ENCODE data around the gene HLA-C.
A peak's percentile ranks its signal among the peaks of the same experiment; 100 is the strongest.

The HLA-C gene

GRCh38 chr6:31294056-31294455, 22.2 kb upstream of the HLA-C start:
- Histone ChIP-seq H4K8ac (ENCODE audit: low read length) (no peak overlapping the region), H3K23ac (ENCODE audit: low read length in 2 of 2) (no peak overlapping the region), H3K9ac (ENCODE audit: low read length) (no peak overlapping the region), H4K91ac (ENCODE audit: low read length) (no peak overlapping the region), H2BK120ac (ENCODE audit: low read depth, low read length) (no peak overlapping the region), H3K27ac (ENCODE audit: low read length, poor library complexity, severe bottlenecking) (no peak overlapping the region), H3K4me2 (ENCODE audit: low read length, poor library complexity, severe bottlenecking) (no peak overlapping the region), H2BK15ac (ENCODE audit: low read depth, poor library complexity, severe bottlenecking) (no peak overlapping the region), H3K4me3 (ENCODE audit: insufficient read depth in 1 of 2, low read depth in 1 of 2, low read length in 2 of 2) (no peak overlapping the region), H3K27me3 (ENCODE audit: control insufficient read depth in 1 of 2, insufficient read depth in 1 of 2, low read length in 2 of 2) (peaks cover 18 to 60% of the 10 kb centered on the region in 2 experiments), H3K4me1 (ENCODE audit: control insufficient read depth, insufficient read depth, low read depth, low read length) (no peaks in the 10 kb centered on the region), H2AK5ac (ENCODE audit: low read length, severe bottlenecking) (no peak overlapping the region), H3K18ac (ENCODE audit: low read depth in 1 of 2, low read length in 2 of 2) (no peak overlapping the region), H3K36me3 (ENCODE audit: control insufficient read depth in 1 of 2, insufficient read depth in 2 of 2, low read depth in 1 of 2, low read length in 2 of 2) (no peaks in the 10 kb centered on the region), H2AFZ (ENCODE audit: low read depth, low read length) (no peak overlapping the region), H3K14ac (ENCODE audit: low read length in 2 of 2) (no peak overlapping the region), H3K4ac (ENCODE audit: low read depth in 1 of 2, low read length in 2 of 2) (no peak overlapping the region), H2BK5ac (ENCODE audit: low read depth, low read length, poor library complexity, severe bottlenecking) (no peak overlapping the region), H2BK12ac (ENCODE audit: low read length in 2 of 2) (no peak overlapping the region), H3K79me1 (replicated peaks; ENCODE audit: low read length, poor library complexity, severe bottlenecking) (no peaks in the 10 kb centered on the region), H3K9me3 (ENCODE audit: control insufficient read depth, low read length) (peaks cover 8% of the 10 kb centered on the region)
- 91% methylated on average over 2 of the region's 3 CpGs for WGBS
- no peak for DNase-seq

DNA sequence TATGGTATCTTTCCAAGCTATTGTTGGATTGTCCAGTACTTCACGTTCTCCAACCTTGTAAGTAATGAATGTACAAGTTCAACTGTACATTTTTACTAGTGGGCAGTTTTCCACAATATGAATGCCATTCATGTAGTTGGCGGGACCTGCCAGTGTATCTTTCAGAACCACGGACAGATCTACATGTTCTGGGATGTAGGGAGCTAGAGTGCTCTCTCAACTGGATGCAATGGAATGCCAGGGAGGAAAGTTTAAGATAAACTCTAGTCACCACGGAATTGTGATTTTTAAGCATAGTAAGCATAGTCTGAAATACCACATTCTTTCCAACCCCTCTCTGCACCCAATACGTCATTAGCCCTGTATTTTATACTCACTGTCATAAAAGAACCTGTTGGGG, 21.5 kb upstream of the HLA-C start:
- no peaks in the 10 kb centered on the region for H3K36me3 ChIP-seq (ENCODE audit: control insufficient read depth in 1 of 2, insufficient read depth in 2 of 2, low read depth in 1 of 2, low read length in 2 of 2)
- 7% methylated on average over 3 of the region's 5 CpGs for WGBS
- no peak overlapping the region for H2AFZ ChIP-seq (ENCODE audit: low read depth, low read length)
- no peak overlapping the region for H3K14ac ChIP-seq (ENCODE audit: low read length in 2 of 2)
- no peaks in the 10 kb centered on the region for H3K79me1 ChIP-seq (replicated peaks; ENCODE audit: low read length, poor library complexity, severe bottlenecking)
- no peak overlapping the region for H3K18ac ChIP-seq (ENCODE audit: low read depth in 1 of 2, low read length in 2 of 2)
- H3K9me3 ChIP-seq (ENCODE audit: control insufficient read depth, low read length) = peaks cover 8% of the 10 kb centered on the region
- H2BK12ac ChIP-seq (ENCODE audit: low read length in 2 of 2) = no peak overlapping the region
- H3K4ac ChIP-seq (ENCODE audit: low read depth in 1 of 2, low read length in 2 of 2) = no peak overlapping the region
- H3K4me3 ChIP-seq (ENCODE audit: insufficient read depth in 1 of 2, low read depth in 1 of 2, low read length in 2 of 2) = no peak overlapping the region
- no peak overlapping the region for H3K27ac ChIP-seq (ENCODE audit: low read length, poor library complexity, severe bottlenecking)
- no peak overlapping the region for H4K8ac ChIP-seq (ENCODE audit: low read length)
- H3K4me2 ChIP-seq (ENCODE audit: low read length, poor library complexity, severe bottlenecking) = no peak overlapping the region
- peaks cover 25 to 62% of the 10 kb centered on the region in 2 experiments for H3K27me3 ChIP-seq (ENCODE audit: control insufficient read depth in 1 of 2, insufficient read depth in 1 of 2, low read length in 2 of 2)
- no peak overlapping the region for H2BK120ac ChIP-seq (ENCODE audit: low read depth, low read length)
- no peak overlapping the region for H2BK15ac ChIP-seq (ENCODE audit: low read depth, poor library complexity, severe bottlenecking)
- no peak overlapping the region for H4K91ac ChIP-seq (ENCODE audit: low read length)
- H3K9ac ChIP-seq (ENCODE audit: low read length) = no peak overlapping the region
- H3K23ac ChIP-seq (ENCODE audit: low read length in 2 of 2) = no peak overlapping the region
- no peak overlapping the region for H2BK5ac ChIP-seq (ENCODE audit: low read depth, low read length, poor library complexity, severe bottlenecking)
- peak; percentile 47 for DNase-seq
- no peaks in the 10 kb centered on the region for H3K4me1 ChIP-seq (ENCODE audit: control insufficient read depth, insufficient read depth, low read depth, low read length)
- H2AK5ac ChIP-seq (ENCODE audit: low read length, severe bottlenecking) = no peak overlapping the region

- no peak overlapping the region for H3K4me3 ChIP-seq (ENCODE audit: insufficient read depth in 1 of 2, low read depth in 1 of 2, low read length in 2 of 2)
- H3K4me1 ChIP-seq (ENCODE audit: control insufficient read depth, insufficient read depth, low read depth, low read length) = no peaks in the 10 kb centered on the region
- no peak overlapping the region for H2BK5ac ChIP-seq (ENCODE audit: low read depth, low read length, poor library complexity, severe bottlenecking)
- no peak overlapping the region for H3K9ac ChIP-seq (ENCODE audit: low read length)
- no peak overlapping the region for H4K91ac ChIP-seq (ENCODE audit: low read length)
- no peak overlapping the region for H3K4ac ChIP-seq (ENCODE audit: low read depth in 1 of 2, low read length in 2 of 2)
- no peak overlapping the region for H2BK12ac ChIP-seq (ENCODE audit: low read length in 2 of 2)
- H3K14ac ChIP-seq (ENCODE audit: low read length in 2 of 2) = no peak overlapping the region
- no peak overlapping the region for H2BK120ac ChIP-seq (ENCODE audit: low read depth, low read length)
- H2AK5ac ChIP-seq (ENCODE audit: low read length, severe bottlenecking) = no peak overlapping the region
- no peak overlapping the region for H2BK15ac ChIP-seq (ENCODE audit: low read depth, poor library complexity, severe bottlenecking)
- peaks cover 47 to 51% of the 10 kb centered on the region in 2 experiments for H3K27me3 ChIP-seq (ENCODE audit: control insufficient read depth in 1 of 2, insufficient read depth in 1 of 2, low read length in 2 of 2)
- no peak overlapping the region for H3K23ac ChIP-seq (ENCODE audit: low read length in 2 of 2)
- no peak overlapping the region for H4K8ac ChIP-seq (ENCODE audit: low read length)
- no peak overlapping the region for H3K18ac ChIP-seq (ENCODE audit: low read depth in 1 of 2, low read length in 2 of 2)
- H2AFZ ChIP-seq (ENCODE audit: low read depth, low read length) = no peak overlapping the region
- DNase-seq = no peak
- no peaks in the 10 kb centered on the region for H3K9me3 ChIP-seq (ENCODE audit: control insufficient read depth, low read length)
- H3K4me2 ChIP-seq (ENCODE audit: low read length, poor library complexity, severe bottlenecking) = no peak overlapping the region
- no peaks in the 10 kb centered on the region for H3K79me1 ChIP-seq (replicated peaks; ENCODE audit: low read length, poor library complexity, severe bottlenecking)
- H3K27ac ChIP-seq (ENCODE audit: low read length, poor library complexity, severe bottlenecking) = no peak overlapping the region
- no peaks in the 10 kb centered on the region for H3K36me3 ChIP-seq (ENCODE audit: control insufficient read depth in 1 of 2, insufficient read depth in 2 of 2, low read depth in 1 of 2, low read length in 2 of 2)
Observed at GRCh38 chr6:31289788-31290187, 17.9 kb upstream of the HLA-C start.

DNA sequence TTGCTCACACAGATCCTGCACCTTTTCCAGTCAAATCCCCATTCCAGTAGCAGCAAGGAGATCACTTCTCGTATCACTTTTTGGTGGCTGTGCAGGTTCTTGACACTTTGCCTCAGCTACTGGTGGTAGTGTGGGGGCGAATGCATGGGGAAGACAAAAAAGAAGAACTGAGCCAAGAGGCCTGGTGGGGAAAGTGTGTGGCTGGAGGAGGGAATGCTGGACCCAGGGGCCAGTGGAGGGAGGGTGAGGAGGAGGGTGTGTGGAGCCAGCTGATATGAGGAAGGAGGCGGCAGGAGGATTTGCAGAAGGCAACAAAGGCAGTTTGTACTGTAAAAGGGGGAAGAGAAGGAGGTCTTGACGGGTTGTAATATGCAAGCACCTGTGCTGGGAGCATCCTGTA, 15.7 kb upstream of the HLA-C start:
- H3K36me3 ChIP-seq (ENCODE audit: control insufficient read depth in 1 of 2, insufficient read depth in 2 of 2, low read depth in 1 of 2, low read length in 2 of 2) = no peaks in the 10 kb centered on the region
- no peak overlapping the region for H2BK12ac ChIP-seq (ENCODE audit: low read length in 2 of 2)
- H3K4me2 ChIP-seq (ENCODE audit: low read length, poor library complexity, severe bottlenecking) = no peak overlapping the region
- H3K4me1 ChIP-seq (ENCODE audit: control insufficient read depth, insufficient read depth, low read depth, low read length) = no peaks in the 10 kb centered on the region
- H4K91ac ChIP-seq (ENCODE audit: low read length) = no peak overlapping the region
- H3K4me3 ChIP-seq (ENCODE audit: insufficient read depth in 1 of 2, low read depth in 1 of 2, low read length in 2 of 2) = no peak overlapping the region
- no peak for DNase-seq
- H3K79me1 ChIP-seq (replicated peaks; ENCODE audit: low read length, poor library complexity, severe bottlenecking) = no peaks in the 10 kb centered on the region
- H2BK15ac ChIP-seq (ENCODE audit: low read depth, poor library complexity, severe bottlenecking) = no peak overlapping the region
- H4K8ac ChIP-seq (ENCODE audit: low read length) = no peak overlapping the region
- H3K27ac ChIP-seq (ENCODE audit: low read length, poor library complexity, severe bottlenecking) = no peak overlapping the region
- H2AK5ac ChIP-seq (ENCODE audit: low read length, severe bottlenecking) = no peak overlapping the region
- peaks cover 45 to 51% of the 10 kb centered on the region in 2 experiments for H3K27me3 ChIP-seq (ENCODE audit: control insufficient read depth in 1 of 2, insufficient read depth in 1 of 2, low read length in 2 of 2)
- no peak overlapping the region for H3K9ac ChIP-seq (ENCODE audit: low read length)
- no peak overlapping the region for H2BK5ac ChIP-seq (ENCODE audit: low read depth, low read length, poor library complexity, severe bottlenecking)
- no peak overlapping the region for H3K14ac ChIP-seq (ENCODE audit: low read length in 2 of 2)
- 71% methylated on average over 4 of the region's 4 CpGs for WGBS
- no peak overlapping the region for H3K4ac ChIP-seq (ENCODE audit: low read depth in 1 of 2, low read length in 2 of 2)
- H3K23ac ChIP-seq (ENCODE audit: low read length in 2 of 2) = no peak overlapping the region
- H2BK120ac ChIP-seq (ENCODE audit: low read depth, low read length) = no peak overlapping the region
- no peaks in the 10 kb centered on the region for H3K9me3 ChIP-seq (ENCODE audit: control insufficient read depth, low read length)
- H2AFZ ChIP-seq (ENCODE audit: low read depth, low read length) = no peak overlapping the region
- H3K18ac ChIP-seq (ENCODE audit: low read depth in 1 of 2, low read length in 2 of 2) = no peak overlapping the region
